Endothelial cell of umbilical vein (primary cell): ENCODE measurements around the gene MMP27. TPM values are rescaled to one million over a fixed set of nuclear protein-coding genes. Genes with fewer than 3 reads are reported as not detected.

Source experiments
- BruUV-seq: library from RNA; stranded (reverse); fragments of 400-500 nt; replicated peaks from 2 replicates; lab custom pipeline; 2021; lab: Mats Ljungman, UMichigan
- CTCF ChIA-PET: fragments of 300-600, 350-600 bp; sonication (Branson Sonifier 250); formaldehyde crosslinking; loops from one replicate; lab custom pipeline; 2021; ENCODE audit warnings: antibody characterized with exemption, inconsistent platforms; lab: Charles Lee
- POLR2A ChIA-PET: fragments of 300-600, 350-600 bp; sonication (Branson Sonifier 250); formaldehyde crosslinking; loops from one replicate; lab custom pipeline; 2021; ENCODE audit warnings: antibody characterized with exemption, inconsistent platforms; lab: Charles Lee
- DNase-seq: peaks from one replicate; pipeline ENCODE4 v3.0.0-alpha.2; 2011; ENCODE audit warnings: low read depth, low spot score
- FAIRE-seq: peaks from 2 replicates; lab custom pipeline; 2011; peaks lifted over from hg19 to GRCh38; lab: Jason Lieb, UNC
- H2AFZ ChIP-seq: 2 replicates; pipeline ENCODE4 v1.6.0; 2012; ENCODE audit warnings: low read depth, low read length, control low read depth, inconsistent platforms
- H3K27ac ChIP-seq: 2 replicates; pipeline ENCODE4 v1.5.1; 2011; ENCODE audit warnings: low read depth, mild to moderate bottlenecking, control low read depth, low read length, moderate library complexity; ENCODE audit not compliant: insufficient read depth
- H3K27me3 ChIP-seq, 2 experiments: 2 replicates each; pipeline versions ENCODE4 v1.6.0 to v1.6.1; 2011; ENCODE audit warnings: low read length in 2 of 2, mixed read lengths in 1 of 2; ENCODE audit not compliant: control insufficient read depth in 2 of 2, insufficient read depth in 2 of 2
- H3K36me3 ChIP-seq, 2 experiments: 2 replicates in 1 of 2; 3 replicates in 1 of 2; pipeline ENCODE4 v1.5.1; 2011; ENCODE audit warnings: low read length in 2 of 2, mild to moderate bottlenecking in 1 of 2, moderate library complexity in 1 of 2; ENCODE audit not compliant: control insufficient read depth in 2 of 2, insufficient read depth in 2 of 2; ENCODE audit errors: extremely low read depth in 1 of 2
- H3K4me1 ChIP-seq: 3 replicates; pipeline ENCODE4 v1.5.1; 2011; ENCODE audit warnings: mild to moderate bottlenecking, low read length; ENCODE audit not compliant: control insufficient read depth, insufficient read depth; ENCODE audit errors: extremely low read depth
- H3K4me2 ChIP-seq: 2 replicates; pipeline ENCODE4 v1.6.1; 2011; ENCODE audit warnings: low read length, control low read depth, mixed read lengths; ENCODE audit not compliant: insufficient read depth
- H3K4me3 ChIP-seq, 3 experiments: fragments of 200-600 bp in 1 of 3; sonication (generic), shearing (Covaris generic) in 1 of 3; replicated peaks in 1 of 3; 2 replicates each; pipeline ENCODE4 v1.5.1; 2011 to 2016; ENCODE audit warnings: control low read depth in 3 of 3, low read length in 3 of 3, mild to moderate bottlenecking in 2 of 3, inconsistent platforms in 1 of 3, low read depth in 1 of 3, moderate library complexity in 1 of 3; ENCODE audit not compliant: insufficient read depth in 1 of 3
- H3K79me2 ChIP-seq: 2 replicates; pipeline ENCODE4 v1.6.0; 2012; ENCODE audit warnings: low read length, inconsistent platforms; ENCODE audit not compliant: control insufficient read depth, insufficient read depth
- H3K9ac ChIP-seq: replicated peaks from 2 replicates; pipeline ENCODE3; 2011; ENCODE audit warnings: low read length, control low read depth; ENCODE audit not compliant: insufficient read depth; ENCODE audit errors: extremely low read depth
- H3K9me1 ChIP-seq: replicated peaks from 3 replicates; pipeline ENCODE4 v1.6.0; 2011; ENCODE audit warnings: mild to moderate bottlenecking, low read length; ENCODE audit not compliant: control insufficient read depth, insufficient read depth; ENCODE audit errors: extremely low read depth
- H3K9me3 ChIP-seq: replicated peaks from 2 replicates; pipeline ENCODE4 v1.5.1; 2012; ENCODE audit warnings: low read length, inconsistent platforms; ENCODE audit not compliant: control insufficient read depth, insufficient read depth
- H4K20me1 ChIP-seq: replicated peaks from 2 replicates; pipeline ENCODE3; 2011; ENCODE audit warnings: mild to moderate bottlenecking, low read length; ENCODE audit not compliant: control insufficient read depth, insufficient read depth; ENCODE audit errors: extremely low read depth
- CTCF ChIP-seq, 2 donors: IDR thresholded peaks; 1 replicate in 1 of 2; 2 replicates in 1 of 2; pipeline ENCODE4 v1.5.1; 2011; ENCODE audit warnings: low read length in 2 of 2, mild to moderate bottlenecking in 2 of 2, moderate library complexity in 2 of 2, control low read depth in 1 of 2, inconsistent platforms in 1 of 2, low read depth in 1 of 2; ENCODE audit not compliant: insufficient read depth in 1 of 2; ENCODE audit errors: extremely low read depth in 1 of 2
- EZH2 ChIP-seq: IDR thresholded peaks from 2 replicates; pipeline ENCODE4 v1.6.1; 2012; ENCODE audit warnings: borderline replicate concordance, low read depth, mild to moderate bottlenecking, moderate library complexity, low read length, inconsistent platforms; ENCODE audit not compliant: severe bottlenecking
- JUN ChIP-seq: IDR thresholded peaks from 2 replicates; pipeline ENCODE4 v1.6.1; 2011; ENCODE audit warnings: borderline replicate concordance, low read depth; ENCODE audit not compliant: insufficient read length, insufficient read depth
- MYC ChIP-seq: IDR thresholded peaks from one replicate; pipeline ENCODE4 v1.6.1; 2011; ENCODE audit warnings: mild to moderate bottlenecking, low read depth, low read length
- dilution Hi-C: fragments of 300-500 bp; cut with MboI; formaldehyde crosslinking; loops from one replicate; pipeline ENCODE4 v1.15.0; 2019; ENCODE audit warnings: low sequenced_read_pairs; ENCODE audit not compliant: extremely low pct_ligation_motif_present
- intact Hi-C: fragments of 100-400 bp; cut with micrococcal nuclease; formaldehyde crosslinking; loops from one replicate; pipeline ENCODE4 v1.10.0; 2022
- polyA plus RNA-seq, 4 experiments: library from polyadenylated mRNA; depleted of rRNA in 3 of 4; stranded (reverse) in 3 of 4; unstranded in 1 of 4; fragments of >200 nt; gene quantifications; 2 replicates each; pipeline versions ENCODE4 v1.2.1 to v1.2.3, GENCODE V29; 2011 to 2012; ENCODE audit warnings: missing spikeins in 1 of 4
- total RNA-seq: library from RNA; stranded (reverse); gene quantifications from 2 replicates; pipeline ENCODE4 v1.2.3, GENCODE V29; 2021

Gene MMP27
- total and polyA plus RNA-seq, 2 donors (not counting 3 experiments of a cell fraction or from before 2014, with no cell fraction given) = not detected

GRCh38 chr11:102666331-102666957, 39.1 kb downstream of the MMP27 start:
- dilution Hi-C loops = no loop called here
- no peak overlapping the region for H2AFZ ChIP-seq
- H3K27me3 ChIP-seq = no peaks in the 10 kb centered on the region
- no peaks in the 10 kb centered on the region for H3K9me1 ChIP-seq
- no peaks in the 10 kb centered on the region for H4K20me1 ChIP-seq
- H3K4me2 ChIP-seq = no peak overlapping the region
- DNase-seq (peak; percentile 50), FAIRE-seq (peak; percentile 77)
- no peak overlapping the region for H3K9ac ChIP-seq
- no peak overlapping the region for H3K4me3 ChIP-seq
- H3K79me2 ChIP-seq = no peaks in the 10 kb centered on the region
- no peaks in the 10 kb centered on the region for H3K36me3 ChIP-seq
- CTCF ChIA-PET = interaction anchor here (0.6 to 6.0 kb wide), 88 partner anchors 9 to 1482 kb away, joined by 3 to 140 read pairs (median 4); partner anchors contain the start of genes MMP10, MMP20 and MMP7
- intact Hi-C loops = loop anchor here (1.0 to 5.0 kb wide), 6 partner anchors 73 to 378 kb away; no protein-coding TSS in a partner anchor
- POLR2A ChIA-PET = no interaction called here
- no TSS peak for BruUV-seq
- H3K9me3 ChIP-seq = no peaks in the 10 kb centered on the region
- H3K4me1 ChIP-seq = no peaks in the 10 kb centered on the region
- no peak overlapping the region for H3K27ac ChIP-seq
- TF ChIP-seq CTCF (IDR thresholded peaks at IDR 0.05; ENCODE audit: extremely low read depth in 1 of 2, insufficient read depth in 1 of 2, low read depth in 1 of 2, low read length in 2 of 2) = peak; percentile 64 to 76
- no peak for TF ChIP-seq MYC

- intact Hi-C loops = no loop called here
These were observed 41.4 kb downstream of the MMP27 start for GRCh38 chr11:102664001-102664752.

More at GRCh38 chr11:102664001-102664752, 41.4 kb downstream of the MMP27 start:
- TF ChIP-seq CTCF (IDR thresholded peaks at IDR 0.05; ENCODE audit: extremely low read depth in 1 of 2, insufficient read depth in 1 of 2, low read depth in 1 of 2, low read length in 2 of 2) (peak; percentile 30 to 37), EZH2 (no peak), JUN (no peak)
- Histone ChIP-seq H3K4me2 (no peak overlapping the region), H2AFZ (no peak overlapping the region), H3K4me1 (no peaks in the 10 kb centered on the region), H3K27ac (no peak overlapping the region), H3K36me3 (no peaks in the 10 kb centered on the region), H3K79me2 (no peaks in the 10 kb centered on the region), H3K9me1 (no peaks in the 10 kb centered on the region), H3K4me3 (no peak overlapping the region), H3K27me3 (peaks cover 0 to 2% of the 10 kb centered on the region in 2 experiments), H4K20me1 (no peaks in the 10 kb centered on the region), H3K9ac (no peak overlapping the region), H3K9me3 (no peaks in the 10 kb centered on the region)
- dilution Hi-C loops = no loop called here
- DNase-seq = no peak
- FAIRE-seq = no peak
- no TSS peak for BruUV-seq
- POLR2A ChIA-PET = no interaction called here
- CTCF ChIA-PET = interaction anchor here (3.2 to 6.0 kb wide), 2 partner anchors 322 to 374 kb away, joined by 113 to 140 read pairs; no protein-coding TSS in a partner anchor
